Epithelial cell of proximal tubule (primary cell): ENCODE results near the gene TMIGD1. TPM values are rescaled to one million over a fixed set of nuclear protein-coding genes. Genes with fewer than 3 reads are reported as not detected.

Experiments
- DNase-seq: peaks from one replicate; pipeline ENCODE4 v3.0.0-alpha.2; 2011; ENCODE audit warnings: low read depth
- H3K4me3 ChIP-seq: 2 replicates; pipeline ENCODE4 v1.5.1; 2011; ENCODE audit warnings: low read depth, mild to moderate bottlenecking, low read length
- total RNA-seq: library from RNA; depleted of rRNA; stranded (reverse); fragments of >200 nt; gene quantifications from 2 replicates; pipeline ENCODE4 v1.2.3, GENCODE V29; 2015
- TF ChIP-seq, protein P1 (sequence below): conservative IDR thresholded peaks from 2 replicates; pipeline ENCODE4 v1.5.1; 2012; ENCODE audit warnings: low read depth, mild to moderate bottlenecking, low read length

Gene TMIGD1, protein sequence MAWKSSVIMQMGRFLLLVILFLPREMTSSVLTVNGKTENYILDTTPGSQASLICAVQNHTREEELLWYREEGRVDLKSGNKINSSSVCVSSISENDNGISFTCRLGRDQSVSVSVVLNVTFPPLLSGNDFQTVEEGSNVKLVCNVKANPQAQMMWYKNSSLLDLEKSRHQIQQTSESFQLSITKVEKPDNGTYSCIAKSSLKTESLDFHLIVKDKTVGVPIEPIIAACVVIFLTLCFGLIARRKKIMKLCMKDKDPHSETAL
- total RNA-seq: not detected in 2 replicates

DNA sequence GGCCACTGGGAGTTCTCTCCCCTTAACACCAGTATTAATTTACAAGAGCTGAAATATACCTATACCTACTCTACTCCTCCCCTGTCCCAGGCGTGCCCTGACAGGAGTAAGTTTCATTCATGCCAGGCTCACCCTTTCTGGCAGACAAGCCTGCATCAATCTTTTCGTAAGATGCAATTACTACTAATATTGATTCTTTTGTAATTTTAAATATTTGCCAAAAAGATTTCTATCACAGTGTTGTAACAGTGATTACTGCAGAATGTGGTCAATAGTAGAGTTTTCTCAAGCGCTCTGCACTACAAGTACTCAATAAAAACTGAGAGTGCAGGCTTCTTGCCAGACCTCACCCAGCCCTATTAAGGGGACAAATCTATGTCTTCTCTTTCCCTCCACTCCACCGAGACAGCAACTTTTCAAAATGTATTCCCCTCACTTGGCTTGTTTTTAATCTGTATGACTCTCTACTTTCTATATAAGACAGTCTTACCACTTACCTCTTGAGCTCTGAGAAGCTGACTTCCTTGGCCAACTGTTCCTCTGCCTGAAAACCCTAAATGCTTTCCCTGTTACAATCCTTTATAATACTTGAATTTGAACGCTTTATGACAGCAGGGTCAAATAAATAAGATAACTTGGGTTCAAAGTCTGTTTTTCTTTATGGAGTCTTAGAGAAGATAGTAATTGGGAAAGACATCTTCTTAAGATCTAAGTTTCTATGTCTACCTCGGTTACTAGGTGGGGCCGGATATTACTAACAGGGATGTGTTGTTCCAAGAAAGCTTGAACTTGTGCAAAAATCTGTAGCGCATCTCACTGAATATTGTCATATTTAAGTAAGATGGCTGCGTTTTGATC is at the start of gene TMIGD1:
TMIGD1 (minus strand) TSS at position 555 of the 858 bp plus-strand sequence. CDS start 1,924 bp downstream, outside the sequence.
- no peak within 1 kb of the TSS for H3K4me3 ChIP-seq
- TF ChIP-seq, protein P1, sequence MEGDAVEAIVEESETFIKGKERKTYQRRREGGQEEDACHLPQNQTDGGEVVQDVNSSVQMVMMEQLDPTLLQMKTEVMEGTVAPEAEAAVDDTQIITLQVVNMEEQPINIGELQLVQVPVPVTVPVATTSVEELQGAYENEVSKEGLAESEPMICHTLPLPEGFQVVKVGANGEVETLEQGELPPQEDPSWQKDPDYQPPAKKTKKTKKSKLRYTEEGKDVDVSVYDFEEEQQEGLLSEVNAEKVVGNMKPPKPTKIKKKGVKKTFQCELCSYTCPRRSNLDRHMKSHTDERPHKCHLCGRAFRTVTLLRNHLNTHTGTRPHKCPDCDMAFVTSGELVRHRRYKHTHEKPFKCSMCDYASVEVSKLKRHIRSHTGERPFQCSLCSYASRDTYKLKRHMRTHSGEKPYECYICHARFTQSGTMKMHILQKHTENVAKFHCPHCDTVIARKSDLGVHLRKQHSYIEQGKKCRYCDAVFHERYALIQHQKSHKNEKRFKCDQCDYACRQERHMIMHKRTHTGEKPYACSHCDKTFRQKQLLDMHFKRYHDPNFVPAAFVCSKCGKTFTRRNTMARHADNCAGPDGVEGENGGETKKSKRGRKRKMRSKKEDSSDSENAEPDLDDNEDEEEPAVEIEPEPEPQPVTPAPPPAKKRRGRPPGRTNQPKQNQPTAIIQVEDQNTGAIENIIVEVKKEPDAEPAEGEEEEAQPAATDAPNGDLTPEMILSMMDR: no peak
- DNase-seq: no peak

DNA sequence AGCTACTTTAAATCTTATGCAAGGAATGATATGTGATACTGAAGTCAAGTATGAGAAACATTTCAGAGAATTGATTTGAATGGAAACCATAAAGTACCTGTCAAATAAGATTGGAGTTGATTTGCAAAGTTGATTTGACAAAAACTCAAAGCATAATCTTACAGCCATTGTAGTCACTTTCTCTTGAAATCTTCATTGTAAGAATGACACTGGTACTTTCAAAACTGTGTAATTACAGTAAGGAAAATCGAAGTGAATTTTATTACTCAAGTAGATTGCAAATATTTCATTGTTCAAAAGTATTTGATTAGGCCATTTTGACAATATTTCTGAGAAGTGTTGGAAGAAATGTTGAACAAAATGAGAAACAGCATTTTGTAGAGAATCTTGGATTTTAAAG is 48.5 kb upstream of the TMIGD1 start:
- H3K4me3 ChIP-seq: peak overlapping the region; percentile 89
- no peak for DNase-seq
- TF ChIP-seq, protein P1: no peak

DNA sequence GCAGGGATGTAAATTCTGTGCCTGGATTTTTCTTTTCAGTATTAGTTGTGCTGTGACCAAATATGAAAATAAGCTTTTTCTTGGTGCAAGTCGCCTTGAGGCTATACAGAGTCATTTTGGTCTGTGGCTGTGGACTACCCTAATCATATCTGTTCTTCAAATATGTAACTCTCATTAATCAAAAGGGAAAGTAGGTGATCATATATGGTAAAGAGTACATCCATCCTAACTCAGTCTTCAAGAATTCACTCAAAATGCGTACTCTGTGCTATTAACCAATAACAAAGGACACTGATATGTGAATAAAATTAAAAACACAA is 47.4 kb upstream of the TMIGD1 start:
- DNase-seq: no peak
- TF ChIP-seq, protein P1: no peak
- H3K4me3 ChIP-seq: peak overlapping the region; percentile 89

DNA sequence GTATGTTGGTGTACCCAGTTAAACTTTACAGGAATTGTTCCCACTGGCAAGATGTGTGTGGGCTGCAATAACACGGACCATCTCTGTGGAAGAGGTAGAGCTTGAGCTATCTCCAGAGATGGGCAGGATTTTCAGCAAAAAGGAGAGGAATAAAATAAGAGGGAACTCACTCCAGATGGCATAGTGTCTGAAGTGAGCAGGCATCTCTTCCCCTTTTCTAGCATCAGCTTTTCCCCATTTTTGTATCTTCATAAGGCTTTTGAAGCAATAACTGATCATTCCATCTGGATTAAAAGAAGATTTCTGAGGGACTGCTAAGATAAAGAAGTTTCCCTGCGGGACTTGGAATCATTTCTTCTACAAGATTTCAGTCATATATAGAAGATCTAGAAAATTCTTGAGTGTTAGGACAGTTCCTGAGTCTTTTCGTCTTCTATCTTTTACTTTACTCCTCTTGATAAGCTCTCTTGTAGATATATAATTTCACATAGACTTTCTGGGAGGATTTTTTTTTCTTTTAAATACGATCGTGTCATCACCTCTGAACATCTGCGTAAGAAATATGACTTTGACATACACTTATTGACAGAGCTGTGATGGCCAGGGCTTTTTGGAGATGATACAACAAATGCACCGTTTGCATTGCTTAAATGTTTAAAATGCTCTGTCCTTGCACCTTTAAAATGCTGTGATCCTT is 46.9 kb upstream of the TMIGD1 start:
- TF ChIP-seq, protein P1: no peak
- peak overlapping the region; percentile 89 for H3K4me3 ChIP-seq
- no peak for DNase-seq

DNA sequence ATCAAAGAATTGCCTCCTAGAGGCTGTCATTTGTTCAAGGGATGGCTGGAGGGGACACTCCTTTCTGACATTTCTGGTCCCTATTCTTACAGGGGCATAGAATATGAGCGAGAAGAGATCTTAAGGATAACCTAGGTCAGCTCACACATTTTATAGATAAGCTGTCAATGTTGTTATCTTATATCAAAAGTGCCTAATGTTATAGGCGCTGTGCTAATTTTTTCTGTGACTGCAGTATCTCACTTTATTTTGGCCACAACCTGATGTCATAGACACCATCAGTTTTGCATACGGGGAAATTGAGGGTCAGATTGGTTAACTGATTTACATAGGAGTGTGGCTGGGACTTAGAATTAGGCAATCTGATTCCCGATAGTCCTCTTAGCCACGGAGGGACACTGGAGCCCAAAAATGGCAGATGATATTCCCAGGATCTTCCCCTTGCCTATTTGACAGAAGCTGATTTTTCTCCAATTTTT is 46.1 kb upstream of the TMIGD1 start:
- TF ChIP-seq, protein P1: no peak
- DNase-seq: no peak
- H3K4me3 ChIP-seq: peak overlapping the region; percentile 89

DNA sequence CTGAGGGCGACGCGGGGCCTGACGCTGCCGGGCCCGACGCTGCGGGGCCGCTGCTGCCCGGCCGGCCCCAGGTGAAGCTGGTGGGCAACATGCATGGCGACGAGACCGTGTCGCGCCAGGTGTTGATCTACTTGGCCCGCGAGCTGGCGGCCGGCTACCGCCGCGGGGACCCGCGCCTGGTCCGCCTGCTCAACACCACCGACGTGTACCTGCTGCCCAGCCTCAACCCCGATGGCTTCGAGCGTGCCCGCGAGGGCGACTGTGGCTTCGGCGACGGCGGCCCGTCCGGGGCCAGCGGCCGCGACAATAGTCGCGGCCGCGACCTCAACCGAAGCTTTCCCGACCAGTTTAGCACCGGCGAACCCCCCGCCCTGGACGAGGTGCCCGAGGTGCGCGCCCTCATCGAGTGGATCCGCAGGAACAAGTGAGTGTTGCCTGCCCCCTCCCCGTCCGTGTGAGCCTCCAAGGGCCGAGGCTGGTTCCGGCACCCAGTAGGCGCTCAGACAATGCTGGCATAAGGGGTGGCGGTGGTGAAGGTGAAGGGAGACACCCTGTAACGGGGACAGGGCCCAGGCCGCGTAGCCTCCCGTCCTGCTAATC is 45.5 kb upstream of the TMIGD1 start:
- TF ChIP-seq, protein P1: no peak

More for the DNA sequence above, 45.5 kb upstream of the TMIGD1 start:
- DNase-seq: no peak
- peak overlapping the region; percentile 89 for H3K4me3 ChIP-seq
